Measurements from ENCODE around the gene ZNF232.
"Not testable (repeated sequence)": the region's sequence is repeated elsewhere in the genome, so short reads cannot be mapped to it uniquely, and the experiment has no call there.

Gene ZNF232

GRCh38 chr17:5092218-5093010, 19.3 kb downstream of the ZNF232 start:
- no peak for DNase-seq

GRCh38 chr17:5080591-5080990, 31.1 kb downstream of the ZNF232 start:
- DNase-seq = no peak

- DNase-seq = peak; percentile 88
These were observed 33.3 kb downstream of the ZNF232 start, which contains the start of gene ZFP3 for GRCh38 chr17:5078106-5079028. Gene ZFP3 (plus strand): TSS chr17:5078467. CDS start chr17:5091505, 13,038 bp downstream.

- no peak for DNase-seq
These were observed 33.9 kb downstream of the ZNF232 start for GRCh38 chr17:5077781-5078105.

GRCh38 chr17:5077275-5077674, 34.4 kb downstream of the ZNF232 start:
- DNase-seq = not testable (repeated sequence)

GRCh38 chr17:5075472-5075871, 36.2 kb downstream of the ZNF232 start:
- not testable (repeated sequence) for DNase-seq

GRCh38 chr17:5069724-5070123, 42.0 kb downstream of the ZNF232 start:
- no peak for DNase-seq

GRCh38 chr17:5068236-5068635, 43.4 kb downstream of the ZNF232 start:
- DNase-seq = no peak

GRCh38 chr17:5065227-5065744, 46.4 kb downstream of the ZNF232 start:
- no peak for DNase-seq
